CD4-positive, alpha-beta T cell treated with Interleukin-4 for 1 hour (primary cell): ENCODE data around the gene HES1.
A peak's percentile ranks its signal among the peaks of the same experiment; 100 is the strongest.
"Not testable (repeated sequence)": the region's sequence is repeated elsewhere in the genome, so short reads cannot be mapped to it uniquely, and the experiment has no call there.

Experiments used
- DNase-seq, 2 donors: peaks; one replicate each; pipeline ENCODE4 v3.0.0-alpha.2; 2020 to 2022

Gene HES1, protein sequence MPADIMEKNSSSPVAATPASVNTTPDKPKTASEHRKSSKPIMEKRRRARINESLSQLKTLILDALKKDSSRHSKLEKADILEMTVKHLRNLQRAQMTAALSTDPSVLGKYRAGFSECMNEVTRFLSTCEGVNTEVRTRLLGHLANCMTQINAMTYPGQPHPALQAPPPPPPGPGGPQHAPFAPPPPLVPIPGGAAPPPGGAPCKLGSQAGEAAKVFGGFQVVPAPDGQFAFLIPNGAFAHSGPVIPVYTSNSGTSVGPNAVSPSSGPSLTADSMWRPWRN

DNA sequence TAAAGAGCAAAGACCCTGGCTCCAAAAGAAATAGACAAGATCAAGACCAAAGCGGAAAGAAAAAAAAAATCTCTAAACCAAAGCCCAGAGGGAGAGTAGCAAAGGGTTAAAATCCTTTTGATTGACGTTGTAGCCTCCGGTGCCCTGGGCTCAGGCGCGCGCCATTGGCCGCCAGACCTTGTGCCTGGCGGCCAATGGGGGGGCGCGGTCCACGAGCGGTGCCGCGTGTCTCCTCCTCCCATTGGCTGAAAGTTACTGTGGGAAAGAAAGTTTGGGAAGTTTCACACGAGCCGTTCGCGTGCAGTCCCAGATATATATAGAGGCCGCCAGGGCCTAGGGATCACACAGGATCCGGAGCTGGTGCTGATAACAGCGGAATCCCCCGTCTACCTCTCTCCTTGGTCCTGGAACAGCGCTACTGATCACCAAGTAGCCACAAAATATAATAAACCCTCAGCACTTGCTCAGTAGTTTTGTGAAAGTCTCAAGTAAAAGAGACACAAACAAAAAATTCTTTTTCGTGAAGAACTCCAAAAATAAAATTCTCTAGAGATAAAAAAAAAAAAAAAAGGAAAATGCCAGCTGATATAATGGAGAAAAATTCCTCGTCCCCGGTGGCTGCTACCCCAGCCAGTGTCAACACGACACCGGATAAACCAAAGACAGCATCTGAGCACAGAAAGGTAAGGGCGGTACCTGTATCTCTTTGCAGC, at the start of gene HES1:
TSS of gene HES1 (plus strand) at position 343 of the 713 bp plus-strand sequence. CDS start at position 576, 233 bp downstream.
- DNase-seq, result peak; percentile 38 to 60

DNA sequence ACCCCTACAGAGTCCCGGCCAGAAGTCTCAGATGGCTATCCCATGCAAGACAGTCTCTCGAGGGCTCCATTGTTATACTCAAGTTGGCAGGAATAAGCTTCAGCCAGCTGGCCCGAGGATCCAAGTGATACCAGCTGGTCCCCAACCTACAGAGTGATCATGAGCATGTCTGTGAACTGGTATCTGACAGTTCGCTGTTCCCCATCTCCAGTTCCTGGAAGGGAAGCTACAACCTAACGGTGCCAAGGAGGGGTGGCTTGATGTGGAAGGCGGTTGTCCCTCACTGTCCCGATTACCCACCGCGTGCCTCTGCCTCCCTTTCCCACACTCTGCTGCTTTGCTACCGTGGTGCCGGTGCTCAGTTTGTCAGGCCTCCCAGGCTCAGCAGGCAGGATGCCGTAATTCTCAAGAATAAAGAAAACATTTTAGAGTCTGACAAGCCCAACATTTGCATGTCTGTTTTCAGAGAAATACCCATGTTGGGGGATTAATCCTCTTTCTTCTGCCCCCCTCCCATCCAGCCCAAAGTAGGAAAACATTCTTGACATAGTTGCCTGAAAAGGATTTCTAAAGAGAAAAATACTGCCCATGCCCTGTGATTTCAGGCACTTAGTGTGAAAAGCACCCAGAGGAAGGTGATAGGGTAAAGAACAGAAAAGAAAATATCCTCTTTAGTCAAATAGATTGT, 49.4 kb upstream of the HES1 start:
- DNase-seq, result no peak

DNA sequence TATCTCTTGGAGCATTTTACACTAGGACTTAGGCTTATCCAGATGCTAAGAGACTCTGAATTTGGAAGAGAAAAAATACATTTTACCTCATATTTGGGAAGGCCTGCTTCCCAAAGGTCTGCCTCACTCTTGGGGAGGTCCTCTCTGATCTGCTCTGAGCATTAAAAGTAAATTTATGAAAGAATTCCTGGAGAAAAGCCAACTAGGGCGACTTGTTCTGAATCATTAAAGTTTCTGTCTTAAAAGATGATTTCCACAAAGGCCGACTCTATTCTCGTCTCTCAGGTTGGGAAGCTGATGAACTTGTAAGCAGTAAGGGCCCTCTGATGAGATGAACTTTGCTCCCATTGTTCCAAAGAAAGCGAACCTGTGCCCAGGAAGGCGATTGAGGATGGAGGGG, 48.7 kb upstream of the HES1 start:
- DNase-seq, result no peak

DNA sequence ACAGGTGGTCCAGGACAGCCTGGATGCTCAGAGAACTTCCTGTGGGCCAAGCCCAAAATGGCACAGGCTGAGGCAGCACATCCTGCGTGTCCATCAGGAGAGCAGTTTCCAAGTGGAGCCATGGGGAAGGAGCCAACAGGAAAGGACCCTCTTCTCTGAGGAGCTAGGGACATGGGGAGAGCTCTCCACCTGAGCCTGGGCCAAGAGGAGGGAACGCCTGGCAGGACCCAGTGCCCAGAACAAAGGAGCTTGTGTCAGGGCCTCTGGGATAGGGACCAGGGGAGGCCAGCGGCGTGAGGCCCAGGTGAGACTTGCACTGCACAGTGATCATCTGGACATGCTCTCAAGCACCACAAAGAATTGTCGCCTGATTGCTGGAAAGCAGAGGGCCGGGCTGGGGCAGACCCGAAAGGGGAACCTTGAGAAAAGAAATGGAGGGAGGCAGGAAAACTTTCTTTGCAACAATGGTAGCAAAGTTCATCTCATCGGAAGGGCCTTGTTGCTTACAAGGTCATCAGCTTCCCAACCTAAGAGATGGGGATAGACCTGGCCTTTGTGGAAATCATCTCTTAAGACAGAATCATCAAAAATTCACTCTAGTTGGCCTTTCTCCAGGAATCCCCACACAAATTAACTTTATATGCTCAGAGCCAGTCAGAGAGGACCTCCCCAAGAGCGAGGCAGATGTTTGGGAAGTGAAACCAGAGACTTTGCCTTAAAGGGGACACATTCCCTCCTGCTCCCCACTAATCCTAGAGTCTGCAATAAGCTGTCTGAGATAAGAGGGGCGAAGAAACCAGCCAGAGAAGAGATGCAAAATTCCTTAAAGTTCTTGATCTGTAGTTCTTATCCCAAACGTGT, 47.7 kb upstream of the HES1 start:
- DNase-seq, result no peak

DNA sequence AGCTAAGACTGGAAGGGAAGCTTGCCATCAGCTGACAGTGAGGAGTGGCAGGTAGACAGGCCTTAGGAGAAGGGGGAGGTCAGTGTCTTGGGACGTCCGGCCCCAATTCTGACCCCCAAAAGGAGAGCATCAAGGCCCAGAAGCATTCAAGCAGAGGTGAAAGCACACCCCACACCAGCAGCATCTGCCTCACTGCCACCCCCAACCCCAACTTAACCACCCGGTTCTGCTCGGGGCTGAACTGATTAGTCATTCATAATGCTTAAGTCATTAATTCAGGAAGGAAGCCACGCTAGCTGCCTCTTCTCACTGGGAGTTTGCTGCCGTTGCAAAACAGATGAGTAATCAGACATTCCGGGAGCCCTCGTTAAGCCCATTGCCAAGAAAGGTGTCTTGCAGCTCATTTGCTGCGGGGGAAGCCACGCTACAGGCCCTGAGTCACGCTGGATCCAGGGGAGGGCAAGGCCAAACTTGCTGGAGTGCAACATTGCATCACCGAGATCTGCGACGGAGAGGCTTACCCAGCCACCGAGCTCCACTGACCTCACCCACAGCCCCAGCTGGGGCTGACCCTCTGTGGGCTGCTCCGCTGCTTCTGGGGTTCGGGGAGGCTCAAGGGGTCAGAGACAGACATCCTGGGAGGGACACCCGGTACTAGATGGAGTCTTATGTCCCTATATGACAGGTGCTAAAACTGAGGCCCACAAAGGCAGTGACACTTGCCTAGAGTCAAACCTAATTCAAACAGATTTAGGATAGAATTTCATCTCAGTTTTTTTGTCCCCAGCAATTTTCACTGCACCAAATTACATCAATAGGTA, 46.4 kb upstream of the HES1 start:
- DNase-seq, result peak; percentile 8 to 87

DNA sequence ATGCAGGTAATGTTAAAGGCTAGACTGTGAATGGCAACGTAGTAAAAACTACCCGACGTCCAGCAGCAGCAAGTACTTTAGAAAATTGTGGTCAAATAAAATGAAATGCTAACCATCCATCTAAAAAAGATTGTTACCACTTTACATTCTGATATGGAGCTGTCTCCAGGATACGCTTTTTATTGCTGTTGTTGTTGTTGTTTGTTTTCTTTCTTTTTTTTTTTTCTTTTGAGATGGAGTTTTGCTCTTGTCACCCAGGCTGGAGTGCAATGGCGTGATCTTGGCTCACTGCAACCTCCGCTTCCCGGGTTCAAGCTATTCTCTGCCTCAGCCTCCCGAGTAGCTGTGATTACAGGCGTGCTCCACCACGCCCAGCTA, 45.8 kb upstream of the HES1 start:
- DNase-seq, result not testable (repeated sequence)

DNA sequence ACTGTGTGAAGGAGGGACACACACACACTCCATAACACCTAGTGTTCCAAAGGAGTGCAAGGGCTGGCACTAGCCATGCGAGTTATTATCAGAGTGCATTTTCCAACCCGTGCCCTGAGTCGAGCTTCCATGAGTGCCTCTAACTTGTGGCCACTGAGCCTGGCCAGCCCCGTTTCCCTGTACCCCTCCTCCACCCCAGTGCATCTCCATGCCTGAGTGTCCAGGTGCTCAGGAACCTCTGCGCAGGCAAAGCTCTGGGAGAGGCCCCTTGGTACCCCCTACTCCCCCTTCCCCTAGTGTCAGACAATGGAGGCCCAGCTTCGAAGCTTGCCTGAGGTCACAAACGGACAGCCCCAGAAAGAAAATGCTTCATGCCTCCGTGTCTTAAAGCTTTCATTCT, 45.2 kb upstream of the HES1 start:
- no peak for DNase-seq

DNA sequence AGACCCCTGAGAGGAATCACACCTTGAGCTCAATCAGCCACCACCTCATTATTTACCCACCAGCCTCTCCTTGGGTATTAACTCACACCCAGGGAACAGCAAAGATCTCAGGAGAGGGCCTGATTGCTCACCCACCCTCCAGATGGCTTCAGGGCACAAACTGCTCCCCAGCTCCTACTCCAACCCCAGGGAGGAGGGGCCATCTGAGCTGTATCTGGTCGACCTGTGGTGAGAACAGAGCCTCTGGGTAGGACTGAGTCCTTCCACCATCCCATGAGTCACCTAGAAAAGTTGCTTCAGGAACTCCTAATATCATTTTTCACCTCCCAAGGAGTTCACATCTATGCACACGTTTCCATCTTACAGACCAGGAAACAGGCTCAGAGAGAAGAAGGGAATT, 44.8 kb upstream of the HES1 start:
- DNase-seq, result no peak

DNA sequence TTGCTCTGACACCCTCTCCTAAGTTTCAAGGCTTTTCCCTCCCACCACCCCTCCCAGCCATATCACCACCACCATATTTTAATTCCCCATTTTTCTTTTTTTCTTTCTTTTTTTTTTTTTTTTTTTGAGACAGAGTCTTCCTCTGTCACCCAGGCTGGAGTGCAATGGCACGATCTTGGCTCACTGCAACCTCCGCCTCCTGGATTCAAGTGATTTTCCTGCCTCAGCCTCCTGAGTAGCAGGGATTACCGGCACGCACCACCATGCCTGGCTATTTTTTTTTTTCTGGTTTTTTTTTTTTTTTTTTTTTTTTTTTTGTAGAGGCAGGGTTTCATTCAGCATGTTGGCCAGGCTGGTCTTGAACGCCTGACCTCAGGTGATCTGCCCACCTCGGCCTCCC, 44.1 kb upstream of the HES1 start:
- DNase-seq, result not testable (repeated sequence)

DNA sequence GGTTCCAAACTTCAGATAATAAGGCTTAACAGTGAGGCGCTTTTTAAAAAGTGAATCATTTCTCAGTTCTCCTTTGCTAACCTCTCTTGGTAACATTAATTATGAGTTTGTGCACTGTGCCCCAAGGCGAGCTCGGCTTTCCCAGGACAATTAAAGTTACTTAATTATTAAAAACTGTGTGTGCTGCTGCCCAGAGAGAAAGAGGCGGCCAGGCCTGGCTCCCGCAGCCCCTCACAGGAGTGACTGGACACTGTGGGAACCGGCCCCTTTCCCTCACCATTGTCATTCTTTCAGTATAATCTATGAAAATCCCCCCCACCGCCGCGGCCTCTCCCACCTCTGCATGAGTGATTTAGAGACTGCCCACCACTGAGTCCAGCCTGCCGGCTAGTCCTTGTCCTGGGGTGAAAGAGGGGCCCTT, 43.1 kb upstream of the HES1 start:
- no peak for DNase-seq

DNA sequence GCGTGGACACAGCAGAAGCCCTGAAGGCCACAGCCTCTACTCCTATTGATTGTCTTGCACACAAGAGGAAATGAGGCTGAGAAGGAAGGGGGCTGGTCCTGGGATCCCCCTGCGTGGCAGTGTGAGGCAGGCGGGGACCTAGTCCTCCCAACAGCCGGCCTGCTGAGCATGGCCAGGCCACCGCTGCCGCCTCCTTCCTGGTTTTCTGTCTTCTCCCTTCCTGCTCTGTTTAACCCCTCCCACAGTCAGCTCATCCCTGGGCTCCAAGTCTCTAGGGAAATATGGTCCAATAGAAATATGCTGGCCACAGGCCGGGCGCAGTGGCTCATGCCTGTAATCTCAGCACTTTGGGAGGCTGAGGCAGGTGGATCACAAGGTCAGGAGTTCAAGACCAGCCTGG, 42.1 kb upstream of the HES1 start:
- DNase-seq, result no peak

DNA sequence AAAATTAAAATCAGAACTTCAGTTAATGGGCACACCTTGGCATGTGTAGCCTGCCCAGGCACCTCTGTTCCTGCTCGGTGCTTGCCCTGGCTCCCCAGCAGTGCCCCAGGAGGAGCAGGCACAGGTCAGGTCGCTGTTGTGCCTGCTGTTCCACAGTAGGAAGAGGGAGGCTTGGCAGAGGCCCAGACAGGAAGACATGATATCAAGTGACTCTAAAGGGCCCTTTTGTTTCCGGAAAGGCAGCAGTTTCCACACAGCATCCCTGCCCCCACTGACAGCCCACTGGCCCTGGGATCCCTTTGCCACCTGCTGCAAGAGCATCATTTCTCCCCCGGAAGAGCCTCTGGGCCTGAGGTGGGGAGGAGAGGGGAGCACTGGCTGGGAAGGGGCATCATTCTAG, 40.5 kb upstream of the HES1 start:
- no peak for DNase-seq

DNA sequence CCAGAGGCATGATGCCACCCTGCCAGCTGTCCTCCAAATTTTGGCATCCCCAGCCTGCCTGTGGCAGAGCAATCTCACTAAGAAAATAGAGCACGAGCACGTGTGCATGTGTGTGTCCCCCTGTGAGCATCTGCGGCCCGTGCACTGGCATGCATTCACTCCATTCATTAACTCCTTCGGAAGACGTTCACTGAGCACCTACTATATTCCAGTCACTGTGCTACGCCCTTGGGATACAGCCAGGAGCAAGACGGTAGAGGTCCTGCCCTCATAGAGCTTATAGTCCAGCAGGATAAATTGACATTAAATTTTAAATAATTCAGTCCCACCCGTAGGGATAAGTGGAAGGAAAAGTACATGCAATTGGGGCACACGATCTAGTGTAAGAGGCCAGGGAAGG, 40.0 kb upstream of the HES1 start:
- no peak for DNase-seq

DNA sequence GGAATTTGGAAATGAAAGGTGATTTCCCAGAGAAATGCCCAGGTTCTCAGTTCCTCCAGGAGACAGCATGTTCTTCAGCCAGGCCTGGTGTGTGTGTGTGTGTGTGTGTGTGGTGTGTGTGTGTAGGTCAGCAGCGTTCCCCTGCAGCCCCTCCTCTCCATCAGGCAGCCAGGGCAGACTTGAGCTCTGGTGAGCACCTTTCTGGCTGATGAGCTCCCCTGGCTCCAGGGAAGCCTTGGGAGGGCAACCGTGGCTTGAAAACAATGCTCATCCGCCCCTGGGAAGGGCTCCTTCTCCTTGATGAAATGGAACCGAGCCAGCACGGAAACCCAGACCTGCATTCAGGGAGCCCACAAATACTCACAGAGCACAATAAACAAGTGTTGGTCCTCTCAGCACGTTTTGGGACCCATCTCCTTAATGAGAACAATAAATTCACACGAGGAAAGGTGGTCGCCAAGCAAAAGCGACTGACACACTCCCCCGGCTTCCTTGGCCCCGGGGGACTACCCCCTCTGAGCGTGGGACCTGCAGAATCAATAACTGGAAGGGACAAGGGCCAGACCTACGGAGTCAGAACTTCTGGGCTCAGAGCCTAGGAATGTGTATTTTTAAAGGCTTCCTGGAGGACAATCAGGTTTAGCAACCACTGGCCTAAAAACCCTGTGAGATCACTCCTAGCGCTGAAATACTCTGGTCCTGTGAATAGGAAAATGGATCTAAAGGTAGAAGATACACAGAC, 38.6 kb upstream of the HES1 start:
- no peak for DNase-seq

DNA sequence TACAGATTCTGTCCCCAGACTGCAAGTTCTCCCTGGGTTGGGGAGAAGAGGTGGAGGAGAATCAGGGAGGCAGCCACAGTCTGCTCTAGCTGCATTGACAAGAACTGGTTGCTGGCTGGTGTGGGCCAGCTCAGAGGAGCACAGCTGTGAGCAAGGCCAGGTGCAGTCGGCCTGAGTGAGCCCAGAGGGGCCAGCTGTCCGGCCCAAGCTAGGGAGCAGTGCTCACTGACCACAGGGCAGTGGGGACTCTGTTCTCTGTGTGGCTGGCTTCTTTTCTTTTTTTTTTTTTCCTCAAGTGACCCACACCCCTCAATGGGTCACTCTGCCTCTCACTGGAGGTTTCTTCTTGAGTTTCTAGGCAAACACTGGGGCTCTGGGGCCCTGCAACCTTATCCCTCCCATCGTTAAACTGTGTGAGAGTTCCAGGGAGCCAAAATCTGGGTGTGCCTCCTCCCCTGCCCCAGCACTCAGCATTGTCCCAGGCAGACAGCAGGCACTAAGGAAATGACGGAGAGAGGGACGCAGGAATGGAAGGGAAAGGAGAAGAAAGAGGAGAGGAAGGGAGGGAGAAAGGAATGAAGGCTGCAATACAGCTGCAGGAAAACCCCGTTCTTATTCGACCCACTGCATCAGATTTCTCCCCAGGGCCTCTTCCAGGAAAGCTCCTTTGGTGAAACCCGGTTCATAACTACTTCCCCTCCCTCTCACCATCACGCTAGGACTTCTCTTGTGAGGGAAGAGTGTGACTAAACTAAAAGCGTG, 37.7 kb upstream of the HES1 start:
- DNase-seq, result no peak

DNA sequence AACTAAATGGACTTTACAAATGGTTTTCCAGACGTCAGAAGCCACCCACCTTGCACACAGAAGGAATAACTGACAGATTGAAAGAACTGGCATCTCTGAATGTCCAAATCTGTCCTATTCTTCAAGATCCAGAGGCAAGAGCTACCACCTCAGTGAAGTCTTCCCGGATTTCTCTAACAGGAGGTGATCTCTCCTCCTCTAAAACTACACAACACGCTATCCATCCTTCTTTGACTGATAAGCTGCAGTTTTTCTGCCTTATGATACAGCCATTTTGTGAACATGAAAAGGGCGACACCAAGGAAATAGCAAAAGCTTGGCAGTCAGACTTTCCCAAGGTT, 37.1 kb upstream of the HES1 start:
- no peak for DNase-seq

DNA sequence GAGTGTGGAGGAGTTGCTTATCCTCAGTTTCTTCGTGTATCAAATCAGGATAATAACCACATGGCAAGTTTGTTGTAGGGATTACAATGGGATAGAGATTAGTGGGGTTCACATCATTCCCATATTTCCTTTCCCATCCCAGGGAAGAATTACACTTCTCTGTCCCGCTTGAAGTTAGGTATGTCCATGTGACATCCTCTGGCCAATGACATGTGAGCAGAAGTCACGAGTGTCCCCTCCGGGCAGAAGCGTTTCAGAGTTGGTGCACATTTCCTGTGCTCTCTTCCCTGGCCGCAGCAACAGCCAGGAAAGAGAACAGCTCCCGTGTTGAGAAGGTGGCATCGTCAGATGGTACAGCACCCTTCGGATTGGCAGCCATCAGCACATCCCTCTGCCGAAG, 36.7 kb upstream of the HES1 start:
- no peak for DNase-seq

DNA sequence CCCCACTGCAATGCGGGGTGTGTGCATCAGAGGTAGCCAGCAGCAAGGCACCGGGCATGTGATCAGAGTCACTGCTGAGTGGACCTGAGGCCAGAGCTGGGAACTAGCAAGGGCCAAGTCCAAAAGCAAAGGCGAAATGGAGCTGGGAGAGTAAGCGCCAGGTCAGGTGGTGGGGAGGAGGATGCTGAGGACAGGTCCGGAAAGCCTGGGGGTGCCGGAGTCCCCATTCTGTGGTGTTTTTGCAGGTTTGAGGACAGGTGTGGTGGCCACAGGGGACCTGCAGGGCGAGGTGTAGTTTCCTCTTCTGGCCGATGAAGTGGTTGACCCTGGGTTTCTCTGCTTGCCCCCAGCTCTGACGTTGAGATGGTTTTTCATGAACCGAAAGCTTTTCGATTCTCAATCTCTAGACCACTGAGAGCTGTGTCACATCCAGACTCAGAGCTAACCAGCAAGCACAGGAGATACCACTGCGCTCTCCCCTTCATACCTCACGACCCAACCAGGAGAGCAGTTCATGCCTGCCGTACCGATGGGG, 35.0 kb upstream of the HES1 start:
- DNase-seq, result peak in 1 of 2 donors; percentile 19

DNA sequence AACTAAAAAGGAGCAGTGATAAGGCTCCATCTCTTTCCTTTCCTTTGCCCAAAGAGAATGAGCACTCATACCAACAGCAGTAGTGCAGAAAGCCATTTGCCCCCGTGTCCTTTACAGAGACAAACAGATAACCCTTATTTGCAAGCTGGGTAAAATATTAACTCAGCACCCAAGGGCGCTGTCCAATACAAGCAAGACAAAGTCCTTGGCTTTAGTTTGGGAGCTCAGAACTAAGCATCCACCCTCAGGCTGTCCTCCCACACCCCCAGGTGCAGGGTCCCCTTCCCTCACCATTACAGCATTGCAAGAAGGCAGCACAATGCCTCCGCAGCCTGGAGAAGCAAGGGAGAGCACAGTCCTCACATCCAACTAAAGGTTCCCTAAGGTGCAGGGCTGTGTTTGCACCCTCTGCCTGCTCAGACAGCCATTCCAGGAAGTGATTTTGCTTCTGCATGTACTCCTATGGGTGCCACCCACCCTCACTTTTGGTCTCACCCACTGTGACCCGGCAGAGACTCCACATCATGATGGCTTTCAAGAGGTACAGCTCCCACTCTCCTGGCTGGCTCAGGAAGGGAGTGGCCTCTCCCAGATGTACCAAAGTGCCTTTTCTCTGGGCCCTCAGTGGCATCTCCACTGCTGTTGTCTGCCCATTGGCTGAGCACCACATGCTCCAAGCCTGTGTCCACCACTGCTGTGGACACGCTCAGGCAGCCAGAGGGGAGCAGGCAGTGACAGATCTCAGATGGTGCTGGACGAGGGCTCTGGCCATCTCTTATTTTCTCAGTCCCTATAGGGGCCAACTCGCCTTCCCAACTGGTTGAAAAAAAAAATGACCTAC, 34.1 kb upstream of the HES1 start:
- no peak for DNase-seq

DNA sequence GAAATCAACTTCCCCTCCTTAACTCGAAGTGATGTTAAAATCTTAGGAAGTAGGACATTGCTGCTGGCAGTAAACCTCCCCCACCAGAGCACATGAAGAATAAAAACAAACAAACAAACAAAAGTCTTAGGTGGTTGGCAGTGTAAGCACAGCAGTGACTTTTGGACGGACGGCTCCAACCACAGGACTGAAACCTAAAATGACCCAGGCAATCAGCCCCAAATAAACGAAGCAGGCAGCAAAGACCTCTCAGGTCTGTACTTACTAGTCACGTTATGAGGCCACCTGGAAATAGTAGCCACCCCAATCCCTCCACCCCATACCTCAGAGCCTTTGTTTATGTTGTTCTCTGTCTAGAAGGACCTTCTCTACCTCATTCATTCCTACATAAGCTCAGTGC, 33.5 kb upstream of the HES1 start:
- DNase-seq, result no peak
